Activated CD4-positive, alpha-beta T cell treated with anti-CD3 and anti-CD28 coated beads for 1 hour (primary cell): ENCODE data around the gene RIPOR2.
"Not testable (repeated sequence)": the region's sequence is repeated elsewhere in the genome, so short reads cannot be mapped to it uniquely, and the experiment has no call there.

ENCODE experiments used
- DNase-seq: peaks from one replicate; pipeline ENCODE4 v3.0.0-alpha.2; 2020

Gene RIPOR2

GRCh38 chr6:24925661-24926060 lies 10.1 kb downstream of the RIPOR2 start:
- DNase-seq = no peak

DNA sequence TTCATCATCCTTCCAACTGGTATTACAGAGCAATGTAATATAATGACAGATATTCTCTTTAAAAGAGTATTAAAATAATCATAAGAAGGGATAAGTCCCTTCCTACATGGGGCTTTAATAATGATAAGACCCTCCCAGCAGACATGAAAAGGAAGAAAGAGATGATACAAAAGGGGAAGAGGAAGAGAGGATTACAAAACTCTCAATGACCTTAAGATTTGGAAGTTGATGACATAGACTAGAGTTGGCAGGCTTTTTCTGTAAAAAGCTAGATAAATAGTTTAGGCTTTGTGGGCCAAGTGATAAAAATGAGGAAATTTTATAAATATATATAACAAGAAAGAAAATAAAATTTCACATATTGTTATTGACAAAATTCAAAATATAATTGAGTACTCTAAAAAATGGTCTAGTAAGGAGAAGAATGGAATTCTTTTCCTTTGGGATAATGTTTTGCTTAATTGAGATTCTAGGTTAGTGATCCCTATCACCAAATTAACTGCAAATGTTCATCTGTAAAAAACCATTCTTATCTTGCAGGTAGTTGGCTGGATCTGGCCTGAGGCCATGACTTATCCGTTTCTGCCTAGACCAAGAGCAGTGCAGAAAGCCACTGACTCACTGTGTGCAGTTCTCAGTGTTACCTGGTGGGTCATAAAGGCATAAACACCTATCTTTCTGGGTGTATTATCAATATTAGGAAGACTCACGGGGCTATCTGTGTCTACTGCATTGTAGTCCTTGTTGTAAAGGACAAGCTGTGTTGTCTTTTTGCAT lies 11.0 kb downstream of the RIPOR2 start:
- DNase-seq = no peak

GRCh38 chr6:24923885-24924401 lies 11.8 kb downstream of the RIPOR2 start:
- no peak for DNase-seq

- no peak for DNase-seq
Measured at GRCh38 chr6:24922814-24923213, 12.9 kb downstream of the RIPOR2 start.

- DNase-seq = no peak
Measured at GRCh38 chr6:24922170-24922569, 13.6 kb downstream of the RIPOR2 start.

DNA sequence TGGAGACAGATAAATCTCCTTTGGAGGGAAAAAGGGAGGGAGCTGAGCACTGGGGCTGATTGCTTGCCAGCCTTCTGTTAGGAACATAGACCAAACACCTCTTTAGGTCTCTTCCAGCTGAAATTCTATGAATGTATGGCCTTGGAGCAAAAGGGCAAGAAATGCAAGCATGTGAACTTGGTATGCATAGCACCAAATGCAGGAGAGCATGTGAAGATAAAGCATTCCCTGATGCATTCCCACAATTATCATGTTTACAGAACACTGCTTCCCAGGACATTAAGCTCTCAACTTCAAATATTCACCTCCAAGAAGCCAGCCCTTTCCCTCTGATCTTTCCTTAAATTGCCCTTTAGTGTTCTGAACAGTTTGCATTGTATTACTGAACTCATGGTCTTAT lies 15.6 kb downstream of the RIPOR2 start:
- no peak for DNase-seq

DNA sequence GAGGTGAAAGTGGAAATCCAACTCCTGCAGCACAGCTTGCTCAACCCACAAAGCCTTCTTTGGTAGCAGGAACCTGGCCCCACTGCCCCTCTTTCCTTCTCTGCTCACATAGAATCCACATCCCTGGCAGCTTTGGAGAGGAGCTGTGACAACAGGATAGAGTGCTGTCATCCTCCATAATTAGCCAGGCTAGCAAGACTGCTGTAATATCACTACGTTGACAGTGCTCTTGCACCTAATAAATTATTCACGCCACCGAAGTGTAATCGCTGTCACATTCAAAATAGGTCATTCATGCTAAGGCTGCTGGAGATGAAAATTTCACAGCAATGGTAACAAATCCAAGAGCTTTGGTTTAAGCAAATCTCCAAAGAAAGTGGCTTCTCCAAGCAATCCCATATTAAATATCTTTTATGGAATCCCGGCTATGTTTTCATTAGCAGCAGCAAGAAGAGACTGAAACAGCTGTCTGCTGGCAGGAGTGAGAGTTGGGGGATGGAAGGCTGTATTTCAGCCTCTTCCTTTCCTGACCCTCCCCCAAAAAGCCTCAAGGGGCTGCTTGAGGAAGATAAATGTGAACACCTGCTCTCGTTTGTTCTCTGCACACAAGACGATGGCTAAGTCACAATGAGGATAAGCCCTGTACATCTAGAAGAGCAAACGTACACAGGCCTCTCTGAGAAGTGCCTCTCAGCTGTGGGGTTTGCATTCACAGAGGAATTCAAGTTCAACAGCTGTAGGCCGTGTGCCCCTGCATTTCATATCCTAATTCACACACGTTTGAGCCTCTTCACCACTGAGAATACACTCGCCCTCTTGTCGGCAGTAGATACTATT lies 16.5 kb downstream of the RIPOR2 start:
- DNase-seq = no peak

DNA sequence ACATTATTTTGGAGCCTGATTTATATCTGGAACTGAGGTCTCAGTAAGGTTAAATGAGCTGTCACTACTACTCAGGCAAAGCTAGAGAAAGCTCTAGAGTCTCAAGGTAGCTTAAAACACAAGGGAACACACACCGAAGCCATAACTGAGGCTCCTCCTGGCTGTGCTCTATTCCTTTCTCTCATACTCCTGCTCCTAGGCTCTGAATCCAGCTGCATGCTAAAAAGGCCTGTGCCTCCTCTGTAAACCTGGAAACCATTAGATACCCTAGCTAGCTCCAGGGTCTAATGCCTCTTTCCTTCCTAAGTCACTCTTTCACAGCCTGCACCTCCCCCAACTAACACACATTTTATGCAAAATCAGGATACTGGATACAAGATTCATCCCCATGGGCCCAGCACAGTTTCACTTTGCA lies 17.1 kb downstream of the RIPOR2 start:
- DNase-seq = no peak

- no peak for DNase-seq
Measured at GRCh38 chr6:24916496-24916895, 19.3 kb downstream of the RIPOR2 start.

DNA sequence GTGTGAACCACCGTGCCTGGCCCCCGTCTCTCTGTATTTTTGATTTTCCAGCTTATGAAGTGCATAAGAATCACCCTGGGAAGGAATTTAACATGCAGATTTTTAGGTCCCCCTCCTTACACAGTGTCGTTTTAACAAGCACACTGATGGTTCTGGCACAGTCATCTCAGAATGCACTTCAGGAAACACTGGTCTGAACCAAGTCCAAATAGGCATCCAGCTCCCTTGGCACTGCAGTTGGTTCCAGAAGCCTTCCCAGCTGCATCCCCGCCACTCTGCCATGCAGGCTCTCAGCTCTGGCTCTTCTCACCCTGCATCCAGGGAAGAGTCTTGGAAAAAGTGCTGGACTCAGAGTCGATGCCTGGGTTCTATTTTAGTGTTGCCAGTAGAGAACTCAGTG lies 20.1 kb downstream of the RIPOR2 start:
- DNase-seq = no peak

DNA sequence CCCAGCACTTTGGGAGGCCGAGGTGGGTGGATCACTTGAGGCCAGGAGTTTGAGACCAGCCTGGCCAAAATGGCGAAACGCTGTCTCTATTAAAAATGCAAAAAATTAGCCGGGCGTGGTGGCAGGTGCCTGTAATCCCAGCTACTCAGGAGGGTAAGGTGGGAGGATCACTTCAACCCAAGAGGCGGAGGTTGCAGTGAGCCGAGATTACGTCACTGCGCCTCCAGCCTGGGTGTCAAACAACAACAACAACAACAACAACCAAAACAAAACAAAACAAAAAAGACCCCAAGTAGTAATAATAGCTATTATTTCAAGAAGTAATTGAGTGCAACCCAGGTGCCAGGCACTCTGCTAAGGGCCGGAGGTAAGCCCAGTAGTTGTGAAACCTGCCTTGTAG lies 21.7 kb downstream of the RIPOR2 start:
- not testable (repeated sequence) for DNase-seq

GRCh38 chr6:24911796-24912382 lies 23.9 kb downstream of the RIPOR2 start:
- no peak for DNase-seq

DNA sequence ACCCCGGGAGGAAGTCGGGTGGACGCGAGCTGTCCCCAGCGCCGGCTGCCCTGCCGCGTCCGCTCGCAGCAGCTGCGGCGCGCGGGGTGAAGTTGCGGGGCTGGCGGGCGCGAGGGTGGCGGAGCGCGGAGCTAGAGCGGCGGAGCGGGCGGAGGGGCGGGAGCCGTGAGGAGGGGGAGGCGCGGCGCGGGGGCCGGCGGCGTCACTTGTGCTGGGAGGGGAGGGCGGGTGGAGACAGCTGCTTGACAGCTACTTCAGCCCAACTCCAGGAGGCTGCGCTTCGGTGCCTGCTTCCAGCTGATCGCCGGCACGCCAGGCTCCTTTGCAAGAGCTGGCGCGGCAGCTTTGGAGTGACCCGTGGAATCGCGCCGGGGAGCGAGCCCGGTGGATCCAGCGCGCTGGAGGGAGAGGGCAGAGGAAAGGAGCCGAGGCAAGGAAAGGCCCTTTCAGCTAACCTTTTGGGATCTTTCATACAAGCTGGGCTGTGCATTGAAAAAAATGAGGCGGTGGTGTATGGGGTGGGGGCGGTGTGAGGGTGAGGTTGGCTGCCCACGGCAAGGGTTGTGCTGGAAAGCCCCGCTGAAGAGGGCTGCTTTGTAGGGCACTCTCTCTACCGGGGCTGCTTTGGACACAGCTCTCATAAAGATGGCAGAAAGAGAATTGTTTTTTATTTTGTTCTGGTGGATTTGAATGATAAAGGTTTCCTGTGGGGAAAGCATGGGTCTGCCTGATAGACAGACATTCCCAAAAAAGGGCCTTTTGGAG lies 24.6 kb downstream of the RIPOR2 start:
- peak; percentile 15 for DNase-seq

DNA sequence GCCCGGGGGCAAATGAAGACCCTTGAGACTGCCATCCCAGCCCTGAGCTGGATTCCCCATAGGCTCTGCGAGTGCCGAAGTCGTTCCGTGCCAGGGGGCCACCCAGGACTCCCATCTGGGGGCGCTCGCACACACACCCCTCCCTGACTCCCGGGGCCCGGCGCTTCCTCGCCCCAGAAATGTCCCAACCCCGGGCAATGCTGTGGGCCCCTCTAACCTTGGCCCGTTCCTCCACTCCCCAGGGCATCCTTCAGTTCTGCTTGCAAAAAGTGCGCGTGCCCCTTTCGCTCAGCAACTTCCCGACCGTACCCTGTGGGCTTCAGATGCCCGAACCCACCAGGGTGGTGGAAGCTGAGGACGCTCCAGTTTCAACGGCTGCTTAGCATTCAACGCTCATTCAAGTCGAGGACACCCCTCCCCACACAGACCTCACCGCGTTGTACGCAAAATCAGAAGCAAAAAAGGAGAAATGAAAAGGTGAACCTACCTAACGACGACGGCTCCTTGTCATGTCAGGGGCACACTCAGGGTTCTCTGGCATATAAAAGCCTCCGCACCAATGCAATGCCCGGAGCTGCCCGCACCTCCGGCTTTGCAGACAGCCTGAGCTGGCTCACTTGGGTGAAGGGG lies 25.3 kb downstream of the RIPOR2 start:
- DNase-seq = no peak

DNA sequence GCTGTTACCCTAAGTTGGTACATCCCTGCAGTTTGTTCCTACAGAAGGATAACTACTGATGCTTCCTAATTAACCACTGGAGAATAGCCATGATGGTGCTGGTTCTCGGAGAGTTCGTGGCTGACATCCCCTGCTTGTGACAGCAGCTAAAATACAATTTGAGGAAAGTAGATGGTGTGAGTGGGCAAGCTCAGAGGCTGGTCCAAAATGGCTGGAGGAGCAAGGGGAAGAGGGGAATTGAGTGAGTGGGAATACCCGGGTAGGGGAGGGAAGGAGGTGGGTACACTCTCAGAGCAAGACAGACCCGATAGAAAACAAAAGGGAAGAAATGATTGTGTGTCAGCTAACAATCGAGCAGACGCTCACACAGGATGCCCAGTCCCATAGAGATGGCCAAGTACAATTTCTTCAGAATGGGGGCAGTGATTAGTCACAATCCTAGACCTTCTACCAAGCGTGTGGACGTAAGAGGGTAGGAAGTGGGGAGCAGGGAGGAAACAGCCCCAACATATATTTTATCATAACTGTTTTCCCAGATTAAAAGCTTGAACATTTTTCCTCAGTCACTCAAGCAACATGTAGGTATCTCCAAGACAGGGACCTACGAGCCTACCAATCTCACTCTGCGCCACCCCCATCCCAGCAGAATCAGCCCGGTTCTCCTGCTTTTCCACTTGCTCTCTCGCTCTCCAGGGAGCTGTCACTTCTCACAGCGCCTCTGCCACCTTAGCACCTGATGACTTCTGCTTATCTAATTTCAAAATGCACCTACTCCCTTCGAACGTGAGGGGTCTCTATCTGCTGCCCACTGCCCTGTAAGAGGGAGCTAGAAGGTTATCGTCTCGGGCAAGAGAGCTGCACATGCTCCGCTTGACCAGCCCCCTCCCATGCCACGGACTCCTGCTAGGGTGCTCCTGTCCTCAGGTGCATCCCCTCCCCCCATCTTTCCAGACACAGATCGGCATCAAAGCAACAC lies 26.2 kb downstream of the RIPOR2 start:
- no peak for DNase-seq

GRCh38 chr6:24908650-24909035 lies 27.1 kb downstream of the RIPOR2 start:
- DNase-seq = no peak

- DNase-seq = no peak
Measured at GRCh38 chr6:24907919-24908649, 27.7 kb downstream of the RIPOR2 start.

DNA sequence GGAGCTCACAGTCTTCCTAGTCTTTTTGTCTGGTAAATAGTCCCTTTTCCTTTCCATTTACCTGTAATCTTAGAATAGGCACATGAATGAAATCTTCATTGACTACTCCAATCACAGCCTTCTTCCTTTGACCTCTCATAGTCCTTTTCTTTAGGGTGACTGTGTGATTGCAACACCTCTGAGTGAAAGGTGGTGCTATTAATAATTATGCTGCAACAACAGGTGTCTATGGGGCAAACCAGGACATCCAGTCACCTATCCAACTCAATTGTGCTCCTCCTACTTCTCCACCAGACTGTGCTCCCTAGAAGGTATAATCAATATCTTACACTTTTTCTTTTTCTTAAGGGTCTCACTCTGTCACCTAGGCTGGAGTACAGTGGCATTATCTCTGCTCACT lies 29.4 kb downstream of the RIPOR2 start:
- DNase-seq = no peak

GRCh38 chr6:24905483-24905882 lies 30.3 kb downstream of the RIPOR2 start:
- DNase-seq = no peak

DNA sequence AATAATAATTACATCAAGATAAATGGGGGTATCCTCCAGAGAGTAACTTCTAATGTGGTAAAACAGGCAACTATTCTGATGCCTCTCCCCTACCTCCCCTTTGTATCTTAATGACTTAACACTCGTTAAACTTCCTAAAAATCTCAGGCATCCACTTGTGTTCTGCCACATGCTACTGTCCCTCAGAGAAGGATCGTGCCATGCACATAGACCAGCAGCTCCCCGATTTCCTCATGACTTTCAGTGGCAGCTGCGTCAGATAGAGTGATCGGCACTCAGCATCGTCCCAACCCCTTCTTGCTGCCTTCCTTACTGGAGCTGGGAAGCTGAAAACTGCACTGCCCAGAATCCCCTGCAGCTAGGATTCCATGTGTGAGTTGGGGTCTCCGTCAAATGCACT lies 32.1 kb downstream of the RIPOR2 start:
- DNase-seq = no peak
